WTC11 (cell line): ENCODE data around the gene SPRED2. TPM values are rescaled to one million over a fixed set of nuclear protein-coding genes. Genes with fewer than 3 reads are reported as not detected.
A peak's percentile ranks its signal among the peaks of the same experiment; 100 is the strongest.

Experiments
- ATAC-seq: fragments of 200-7000 bp; cut with Tn5 transposase; 2 replicates; pipeline ENCODE4 v1.10.0; 2021; ENCODE audit warnings: mild to moderate bottlenecking, moderate library complexity
- CTCF ChIA-PET: fragments of 300-600 bp; sonication (Branson Sonifier 250); formaldehyde crosslinking; loops from one replicate; lab custom pipeline; 2021; ENCODE audit warnings: antibody characterized with exemption; lab: Charles Lee
- POLR2A ChIA-PET: fragments of 350-600 bp; sonication (Branson Sonifier 250); formaldehyde crosslinking; loops from one replicate; lab custom pipeline; 2021; ENCODE audit warnings: antibody characterized with exemption; lab: Charles Lee
- DNase-seq: peaks from one replicate; pipeline ENCODE4 v3.0.0; 2021; ENCODE audit warnings: low spot score
- H3K27ac Mint-ChIP-seq: 2 replicates; pipeline ENCODE4 v1.8.0; 2021; ENCODE audit warnings: mixed read lengths
- H3K27me3 Mint-ChIP-seq: 2 replicates; pipeline ENCODE4 v1.8.0; 2021; ENCODE audit warnings: low read depth, mild to moderate bottlenecking, moderate library complexity, mixed read lengths
- H3K36me3 Mint-ChIP-seq: 2 replicates; pipeline ENCODE4 v1.8.0; 2021; ENCODE audit warnings: mixed read lengths
- H3K4me1 Mint-ChIP-seq: 2 replicates; pipeline ENCODE4 v1.8.0; 2022; ENCODE audit warnings: mixed read lengths
- H3K4me3 Mint-ChIP-seq: 2 replicates; pipeline ENCODE4 v1.8.0; 2021; ENCODE audit warnings: mild to moderate bottlenecking, moderate library complexity, mixed read lengths
- H3K9me3 Mint-ChIP-seq: 2 replicates; pipeline ENCODE4 v1.8.0; 2021; ENCODE audit warnings: mixed read lengths
- ETV6 ChIP-seq: sonication (generic); formaldehyde crosslinking; IDR thresholded peaks from 2 replicates; pipeline ENCODE4 v1.8.1; 2022; ENCODE audit warnings: mild to moderate bottlenecking, missing genetic modification reagents
- FOXK1 ChIP-seq: sonication (generic); formaldehyde crosslinking; IDR thresholded peaks from 2 replicates; pipeline ENCODE4 v1.8.0; 2022; ENCODE audit warnings: mild to moderate bottlenecking, moderate library complexity, missing genetic modification reagents
- NFATC4 ChIP-seq: fragments of 250-450 bp; sonication (Bioruptor Pico); IDR thresholded peaks from 2 replicates; pipeline ENCODE4 v1.9.0; 2021; ENCODE audit warnings: mild to moderate bottlenecking
- NFE2L1 ChIP-seq: sonication (generic); formaldehyde crosslinking; IDR thresholded peaks from 2 replicates; pipeline ENCODE4 v1.8.1; 2023; ENCODE audit warnings: missing genetic modification reagents
- SP1 ChIP-seq: sonication (generic); formaldehyde crosslinking; conservative IDR thresholded peaks from 2 replicates; pipeline ENCODE4 v1.8.1; 2022; ENCODE audit warnings: missing genetic modification reagents
- TEAD1 ChIP-seq: sonication (generic); formaldehyde crosslinking; IDR thresholded peaks from 2 replicates; pipeline ENCODE4 v1.8.0; 2022; ENCODE audit warnings: mild to moderate bottlenecking, missing genetic modification reagents
- ZNF121 ChIP-seq: sonication (generic); formaldehyde crosslinking; IDR thresholded peaks from 2 replicates; pipeline ENCODE4 v1.8.0; 2023; ENCODE audit warnings: missing genetic modification reagents
- ZNF232 ChIP-seq: sonication (generic); formaldehyde crosslinking; IDR thresholded peaks from 2 replicates; pipeline ENCODE4 v1.8.0; 2022; ENCODE audit warnings: mild to moderate bottlenecking, missing genetic modification reagents
- total RNA-seq: library from RNA; stranded (reverse); gene quantifications from 3 replicates; pipeline ENCODE4 v1.2.3, GENCODE V29; 2021
- TF ChIP-seq, protein P1 (sequence below): sonication (generic); formaldehyde crosslinking; IDR thresholded peaks from 2 replicates; pipeline ENCODE4 v1.8.1; 2023; ENCODE audit warnings: mild to moderate bottlenecking, missing genetic modification reagents
- TF ChIP-seq, protein P2 (sequence below): sonication (generic); formaldehyde crosslinking; IDR thresholded peaks from 2 replicates; pipeline ENCODE4 v1.8.0; 2022; ENCODE audit warnings: mild to moderate bottlenecking, missing genetic modification reagents
- TF ChIP-seq, protein P3 (sequence below): sonication (generic); formaldehyde crosslinking; IDR thresholded peaks from 2 replicates; pipeline ENCODE4 v1.8.1; 2023; ENCODE audit warnings: mild to moderate bottlenecking, missing genetic modification reagents, borderline replicate concordance
- TF ChIP-seq, protein P4 (sequence below): sonication (generic); formaldehyde crosslinking; IDR thresholded peaks from 2 replicates; pipeline ENCODE4 v1.8.1; 2022; ENCODE audit warnings: missing genetic modification reagents, borderline replicate concordance

SPRED2 gene
- total RNA-seq, 1 experiment from 2014 or later, result 34.1 TPM

DNA sequence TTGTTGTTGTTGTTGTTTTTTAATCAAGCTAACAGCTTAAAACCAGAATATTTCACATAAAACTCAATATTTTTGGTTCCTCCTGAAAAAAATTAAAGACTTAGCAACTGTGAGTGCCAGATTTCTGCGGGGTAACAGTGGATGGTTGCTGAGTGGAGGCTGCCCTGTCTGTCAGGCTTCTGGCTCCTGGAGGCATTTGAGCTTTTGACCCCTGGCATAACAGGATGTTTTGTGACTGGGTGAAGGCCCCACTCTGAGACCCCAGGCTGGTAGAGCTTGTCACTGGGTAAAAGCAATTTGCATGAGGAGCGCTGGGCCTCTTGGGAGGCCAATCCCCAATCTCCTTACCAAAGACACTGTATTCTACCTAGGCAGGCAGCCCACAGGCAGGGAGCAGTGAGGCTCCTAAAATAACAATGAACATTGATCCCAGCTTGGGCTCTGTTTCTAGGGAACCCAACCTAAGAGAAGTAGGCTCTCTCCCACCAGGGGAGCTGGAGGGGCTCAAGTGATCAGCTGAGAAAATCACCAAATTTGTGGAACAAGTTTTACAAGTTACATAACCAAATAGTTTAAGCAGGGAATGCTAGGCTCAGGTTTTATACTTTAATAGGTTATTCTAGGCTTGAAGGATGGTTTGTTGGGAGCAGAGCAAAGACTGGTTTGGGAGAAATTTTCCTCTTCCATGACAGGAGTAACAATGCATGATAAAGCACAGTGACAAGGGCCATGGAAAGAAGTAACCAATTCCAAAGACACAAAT lies 5.9 kb upstream of the SPRED2 start:
- no peak for TF ChIP-seq NFE2L1 (CRISPR knock-in tag)
- TF ChIP-seq, protein P1, sequence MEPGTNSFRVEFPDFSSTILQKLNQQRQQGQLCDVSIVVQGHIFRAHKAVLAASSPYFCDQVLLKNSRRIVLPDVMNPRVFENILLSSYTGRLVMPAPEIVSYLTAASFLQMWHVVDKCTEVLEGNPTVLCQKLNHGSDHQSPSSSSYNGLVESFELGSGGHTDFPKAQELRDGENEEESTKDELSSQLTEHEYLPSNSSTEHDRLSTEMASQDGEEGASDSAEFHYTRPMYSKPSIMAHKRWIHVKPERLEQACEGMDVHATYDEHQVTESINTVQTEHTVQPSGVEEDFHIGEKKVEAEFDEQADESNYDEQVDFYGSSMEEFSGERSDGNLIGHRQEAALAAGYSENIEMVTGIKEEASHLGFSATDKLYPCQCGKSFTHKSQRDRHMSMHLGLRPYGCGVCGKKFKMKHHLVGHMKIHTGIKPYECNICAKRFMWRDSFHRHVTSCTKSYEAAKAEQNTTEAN, result 0 out of 2 replicates have a peak, but pooled peaks have one; percentile 12
- peak; percentile 58; the same call in 1 of the 2 replicates for TF ChIP-seq NFATC4 (CRISPR knock-in tag)
- Mint-ChIP-seq H3K36me3 (no peaks in the 10 kb centered on the region), H3K27ac (no peak overlapping the region), H3K4me1 (peaks cover 42% of the 10 kb centered on the region), H3K9me3 (no peaks in the 10 kb centered on the region), H3K27me3 (peaks cover 75% of the 10 kb centered on the region), H3K4me3 (no peak overlapping the region)
- CTCF ChIA-PET, result interaction anchor here (1.0 to 1.2 kb wide), 3 partner anchors 88 to 173 kb away, joined by 3 read pairs; no protein-coding TSS in a partner anchor
- ATAC-seq (peak; percentile 44), DNase-seq (peak; percentile 26)
- POLR2A ChIA-PET, result interaction anchor here (0.8 kb wide), 1 partner anchor 18 kb away, joined by 3 read pairs; no protein-coding TSS in a partner anchor

DNA sequence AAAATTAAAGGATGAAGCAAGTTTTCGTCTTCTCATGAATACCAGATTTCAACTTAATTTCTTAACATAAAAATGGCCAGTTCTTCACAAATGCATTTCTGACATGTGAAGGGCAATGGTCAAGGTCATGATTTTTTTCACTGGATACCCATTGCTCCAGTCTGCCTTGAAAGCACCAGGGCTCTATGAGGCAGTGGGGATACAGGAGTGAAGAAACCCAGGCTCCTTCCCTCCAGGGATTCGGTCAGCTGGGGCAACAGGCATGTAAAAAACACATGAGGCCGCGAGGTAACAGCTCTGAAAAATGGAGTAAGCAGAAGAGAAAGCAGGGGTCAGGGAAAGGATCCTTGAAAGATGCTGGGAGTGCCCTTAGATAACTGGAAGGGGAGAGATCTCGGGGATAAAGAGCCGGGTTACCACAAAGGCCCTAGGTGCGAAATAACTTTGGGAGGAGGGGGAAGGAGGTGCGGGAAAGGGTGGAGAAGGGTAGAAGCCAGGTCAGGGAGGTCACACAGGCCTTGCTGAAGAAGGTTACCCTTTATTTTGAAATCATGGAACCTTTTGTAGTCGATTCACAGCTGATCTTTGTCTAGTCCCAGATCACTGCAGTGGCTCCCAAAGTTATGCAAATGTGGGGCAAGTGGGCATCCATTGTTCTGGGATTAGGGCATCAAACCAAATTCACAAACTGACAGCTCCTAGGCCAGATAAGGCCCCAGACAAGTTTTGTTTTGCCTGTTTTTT lies 5.2 kb upstream of the SPRED2 start:
- TF ChIP-seq SP1 (CRISPR knock-in tag) (peak; percentile 29; the same call in 1 of the 2 replicates), NFE2L1 (CRISPR knock-in tag) (peak; percentile 74; the same call in 1 of the 2 replicates), ZNF121 (CRISPR knock-in tag) (no peak), ZNF232 (CRISPR knock-in tag) (no peak), FOXK1 (CRISPR knock-in tag) (peak; percentile 60; the same call in 1 of the 2 replicates), ETV6 (peak; percentile 77), TEAD1 (CRISPR knock-in tag) (0 out of 2 replicates have a peak, but pooled peaks have one; percentile 52)
- TF ChIP-seq, protein P1, result 0 out of 2 replicates have a peak, but pooled peaks have one; percentile 47
- TF ChIP-seq, protein P2, sequence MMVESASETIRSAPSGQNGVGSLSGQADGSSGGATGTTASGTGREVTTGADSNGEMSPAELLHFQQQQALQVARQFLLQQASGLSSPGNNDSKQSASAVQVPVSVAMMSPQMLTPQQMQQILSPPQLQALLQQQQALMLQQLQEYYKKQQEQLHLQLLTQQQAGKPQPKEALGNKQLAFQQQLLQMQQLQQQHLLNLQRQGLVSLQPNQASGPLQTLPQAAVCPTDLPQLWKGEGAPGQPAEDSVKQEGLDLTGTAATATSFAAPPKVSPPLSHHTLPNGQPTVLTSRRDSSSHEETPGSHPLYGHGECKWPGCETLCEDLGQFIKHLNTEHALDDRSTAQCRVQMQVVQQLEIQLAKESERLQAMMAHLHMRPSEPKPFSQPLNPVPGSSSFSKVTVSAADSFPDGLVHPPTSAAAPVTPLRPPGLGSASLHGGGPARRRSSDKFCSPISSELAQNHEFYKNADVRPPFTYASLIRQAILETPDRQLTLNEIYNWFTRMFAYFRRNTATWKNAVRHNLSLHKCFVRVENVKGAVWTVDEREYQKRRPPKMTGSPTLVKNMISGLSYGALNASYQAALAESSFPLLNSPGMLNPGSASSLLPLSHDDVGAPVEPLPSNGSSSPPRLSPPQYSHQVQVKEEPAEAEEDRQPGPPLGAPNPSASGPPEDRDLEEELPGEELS (CRISPR knock-in tag), result peak; percentile 76; the same call in 1 of the 2 replicates
- TF ChIP-seq, protein P3, sequence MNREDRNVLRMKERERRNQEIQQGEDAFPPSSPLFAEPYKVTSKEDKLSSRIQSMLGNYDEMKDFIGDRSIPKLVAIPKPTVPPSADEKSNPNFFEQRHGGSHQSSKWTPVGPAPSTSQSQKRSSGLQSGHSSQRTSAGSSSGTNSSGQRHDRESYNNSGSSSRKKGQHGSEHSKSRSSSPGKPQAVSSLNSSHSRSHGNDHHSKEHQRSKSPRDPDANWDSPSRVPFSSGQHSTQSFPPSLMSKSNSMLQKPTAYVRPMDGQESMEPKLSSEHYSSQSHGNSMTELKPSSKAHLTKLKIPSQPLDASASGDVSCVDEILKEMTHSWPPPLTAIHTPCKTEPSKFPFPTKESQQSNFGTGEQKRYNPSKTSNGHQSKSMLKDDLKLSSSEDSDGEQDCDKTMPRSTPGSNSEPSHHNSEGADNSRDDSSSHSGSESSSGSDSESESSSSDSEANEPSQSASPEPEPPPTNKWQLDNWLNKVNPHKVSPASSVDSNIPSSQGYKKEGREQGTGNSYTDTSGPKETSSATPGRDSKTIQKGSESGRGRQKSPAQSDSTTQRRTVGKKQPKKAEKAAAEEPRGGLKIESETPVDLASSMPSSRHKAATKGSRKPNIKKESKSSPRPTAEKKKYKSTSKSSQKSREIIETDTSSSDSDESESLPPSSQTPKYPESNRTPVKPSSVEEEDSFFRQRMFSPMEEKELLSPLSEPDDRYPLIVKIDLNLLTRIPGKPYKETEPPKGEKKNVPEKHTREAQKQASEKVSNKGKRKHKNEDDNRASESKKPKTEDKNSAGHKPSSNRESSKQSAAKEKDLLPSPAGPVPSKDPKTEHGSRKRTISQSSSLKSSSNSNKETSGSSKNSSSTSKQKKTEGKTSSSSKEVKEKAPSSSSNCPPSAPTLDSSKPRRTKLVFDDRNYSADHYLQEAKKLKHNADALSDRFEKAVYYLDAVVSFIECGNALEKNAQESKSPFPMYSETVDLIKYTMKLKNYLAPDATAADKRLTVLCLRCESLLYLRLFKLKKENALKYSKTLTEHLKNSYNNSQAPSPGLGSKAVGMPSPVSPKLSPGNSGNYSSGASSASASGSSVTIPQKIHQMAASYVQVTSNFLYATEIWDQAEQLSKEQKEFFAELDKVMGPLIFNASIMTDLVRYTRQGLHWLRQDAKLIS (CRISPR knock-in tag), result no peak
- TF ChIP-seq, protein P4, sequence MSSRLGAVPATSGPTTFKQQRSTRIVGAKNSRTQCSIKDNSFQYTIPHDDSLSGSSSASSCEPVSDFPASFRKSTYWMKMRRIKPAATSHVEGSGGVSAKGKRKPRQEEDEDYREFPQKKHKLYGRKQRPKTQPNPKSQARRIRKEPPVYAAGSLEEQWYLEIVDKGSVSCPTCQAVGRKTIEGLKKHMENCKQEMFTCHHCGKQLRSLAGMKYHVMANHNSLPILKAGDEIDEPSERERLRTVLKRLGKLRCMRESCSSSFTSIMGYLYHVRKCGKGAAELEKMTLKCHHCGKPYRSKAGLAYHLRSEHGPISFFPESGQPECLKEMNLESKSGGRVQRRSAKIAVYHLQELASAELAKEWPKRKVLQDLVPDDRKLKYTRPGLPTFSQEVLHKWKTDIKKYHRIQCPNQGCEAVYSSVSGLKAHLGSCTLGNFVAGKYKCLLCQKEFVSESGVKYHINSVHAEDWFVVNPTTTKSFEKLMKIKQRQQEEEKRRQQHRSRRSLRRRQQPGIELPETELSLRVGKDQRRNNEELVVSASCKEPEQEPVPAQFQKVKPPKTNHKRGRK (CRISPR knock-in tag), result 0 out of 2 replicates have a peak, but pooled peaks have one; percentile 58
- Mint-ChIP-seq H3K27me3 (peaks cover 73% of the 10 kb centered on the region), H3K27ac (no peak overlapping the region), H3K4me1 (peaks cover 42% of the 10 kb centered on the region), H3K4me3 (peak overlapping the region; percentile 94), H3K36me3 (no peaks in the 10 kb centered on the region), H3K9me3 (no peaks in the 10 kb centered on the region)
- POLR2A ChIA-PET, result interaction anchor here (0.8 kb wide), 1 partner anchor 17 kb away, joined by 3 read pairs; no protein-coding TSS in a partner anchor
- CTCF ChIA-PET, result interaction anchor here (0.9 to 1.2 kb wide), 4 partner anchors 80 to 172 kb away, joined by 3 read pairs; no protein-coding TSS in a partner anchor
- peak; percentile 27 for ATAC-seq
- DNase-seq, result peak; percentile 23
